GM19438 (cell line): ENCODE measurements around the gene OCA2.

Experiments
- ATAC-seq: cut with Tn5 transposase; IDR thresholded peaks from one replicate; pipeline ENCODE4 v1.9.1; 2021; ENCODE audit warnings: low read depth; ENCODE audit not compliant: unreplicated experiment

The OCA2 gene

DNA sequence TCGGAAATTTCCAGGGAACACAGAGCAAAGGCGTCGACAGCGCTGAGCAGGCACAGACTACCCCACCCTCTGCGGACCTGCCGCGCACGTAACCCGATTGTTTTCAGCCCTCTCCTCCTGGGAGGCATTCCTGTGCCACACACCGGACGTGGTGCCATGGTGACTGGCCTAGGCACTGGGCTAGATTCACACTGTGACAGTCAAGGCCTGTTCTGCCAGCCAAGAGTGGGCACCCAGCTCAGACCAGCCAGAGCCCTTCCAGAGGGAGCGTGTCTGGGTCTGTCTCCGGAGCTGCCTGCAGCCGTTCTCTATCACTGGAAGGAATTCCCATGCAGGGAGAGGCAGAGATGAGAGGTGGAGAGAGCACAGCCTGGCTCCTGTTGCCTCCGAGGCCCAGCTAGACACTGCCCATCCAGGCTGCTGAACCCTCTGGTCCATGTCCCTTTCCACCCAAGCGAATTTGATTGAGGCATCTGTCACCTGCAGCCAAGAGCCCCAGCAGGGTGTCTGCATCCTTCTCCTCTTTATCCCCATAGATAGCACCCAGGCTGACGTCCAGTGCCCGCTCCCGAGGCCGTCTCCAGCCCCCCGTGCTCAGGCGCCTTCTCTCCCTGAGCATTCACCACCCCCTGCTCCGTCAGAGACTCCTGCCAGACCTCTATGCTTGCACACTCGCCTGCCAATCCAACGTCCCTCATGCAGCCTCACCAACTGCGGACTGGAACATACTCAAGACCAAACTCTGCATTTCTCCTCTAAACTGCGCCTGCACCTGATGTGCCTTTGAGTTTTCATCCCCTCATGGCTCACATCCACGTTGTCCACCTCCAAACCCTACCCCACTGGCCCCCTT lies 267.5 kb downstream of the OCA2 start:
- no peak for ATAC-seq

DNA sequence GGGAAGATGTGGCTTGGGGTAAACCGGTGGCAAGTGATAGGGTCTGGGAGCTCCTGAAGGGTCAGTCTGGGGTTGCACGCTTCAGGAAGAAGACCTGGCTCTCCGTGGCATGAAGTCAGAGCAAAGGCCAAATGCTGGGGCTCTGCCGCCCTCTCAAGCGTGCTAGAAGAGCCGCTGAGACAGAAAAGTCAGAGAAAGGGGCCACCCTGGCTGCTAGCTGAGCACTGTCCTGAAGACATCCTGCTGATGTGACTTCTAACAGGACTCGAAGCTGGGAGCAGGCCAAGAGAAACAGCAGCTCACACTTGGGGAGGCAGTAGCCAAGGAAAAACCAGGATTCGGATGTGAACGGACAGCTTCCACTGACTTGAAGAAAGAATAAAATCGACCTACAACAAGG lies 270.4 kb downstream of the OCA2 start:
- no peak for ATAC-seq

DNA sequence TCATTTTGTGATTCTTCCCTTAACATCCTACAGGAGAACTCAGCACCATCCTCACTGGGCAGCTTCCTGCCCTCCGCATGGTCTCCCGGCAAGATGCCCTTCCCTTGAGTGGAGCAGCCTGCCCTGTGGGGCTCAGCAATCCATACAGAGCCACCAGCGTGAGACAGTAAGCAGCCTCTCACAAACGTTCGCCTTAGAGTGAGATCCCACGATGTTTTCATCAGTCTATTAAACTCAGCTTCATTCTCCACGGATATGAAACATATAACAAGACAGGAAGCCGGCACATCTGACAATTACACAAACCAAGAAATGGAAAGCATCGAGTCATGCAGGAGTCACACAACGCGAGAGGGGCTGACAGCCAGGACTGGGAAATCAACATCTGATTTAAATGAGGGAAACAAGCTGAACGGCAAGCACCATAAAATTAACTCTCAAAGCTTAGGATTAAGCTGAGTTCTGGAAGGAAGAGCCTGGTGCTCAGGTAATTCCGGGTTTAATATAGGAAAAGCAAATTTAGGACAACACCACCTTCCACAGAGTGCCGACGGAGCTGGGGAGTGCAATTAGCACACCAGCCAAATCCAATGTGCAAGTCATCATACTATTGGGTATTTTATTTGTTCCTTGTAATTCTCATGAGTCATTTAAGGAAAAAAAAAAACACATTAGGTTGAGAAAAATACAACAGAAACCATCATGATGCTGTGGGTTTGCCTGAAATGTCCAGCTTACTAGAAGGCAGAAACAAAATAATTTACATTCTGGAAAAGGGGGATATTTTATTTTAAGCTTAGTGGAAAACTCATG lies 272.0 kb downstream of the OCA2 start:
- no peak for ATAC-seq

DNA sequence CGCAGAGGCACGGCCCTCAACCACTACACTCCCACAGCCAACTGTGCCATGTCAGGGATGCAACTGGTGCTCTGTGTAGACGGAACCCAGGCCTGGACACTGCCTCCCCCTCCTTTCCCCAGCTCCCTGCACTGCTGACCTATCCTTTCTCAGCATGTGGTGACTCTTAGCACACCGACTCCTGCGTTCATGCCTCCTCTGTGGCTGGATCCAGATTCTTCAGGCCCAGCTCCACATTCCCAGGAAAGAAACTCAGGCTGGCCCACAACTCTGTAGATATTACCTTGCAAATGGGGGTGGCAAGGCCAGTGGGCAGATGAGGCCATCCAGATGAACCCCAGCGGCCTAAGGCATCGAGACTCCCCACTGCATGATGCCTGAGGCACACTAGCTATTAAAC lies 272.7 kb downstream of the OCA2 start:
- no peak for ATAC-seq

DNA sequence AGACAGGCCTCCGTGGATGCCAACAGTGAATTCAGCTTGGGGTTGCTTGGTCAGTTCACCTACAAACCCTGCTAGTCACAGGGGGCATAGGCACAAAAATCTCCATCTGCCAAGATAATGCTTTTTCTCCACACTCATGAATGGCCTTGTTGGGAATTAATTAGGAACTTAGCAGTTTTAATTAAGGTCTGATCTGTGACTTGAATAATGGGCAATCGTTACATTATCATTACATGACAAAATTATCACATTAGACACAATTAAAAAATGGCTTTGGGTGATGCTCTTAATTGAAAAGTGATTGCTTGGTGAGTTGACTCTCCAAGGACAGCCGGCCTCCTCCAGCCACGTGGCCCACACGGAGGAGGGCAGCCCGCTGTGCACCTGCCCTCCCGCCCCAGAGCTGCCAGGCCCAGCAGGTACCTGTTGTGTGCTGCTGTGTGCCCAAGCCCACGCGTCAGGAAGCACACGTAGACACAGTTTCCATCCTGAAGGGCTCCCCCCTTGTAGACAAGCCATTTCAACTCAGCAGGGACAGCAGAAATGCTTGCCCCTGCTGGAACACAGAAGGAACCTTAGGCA lies 274.2 kb downstream of the OCA2 start:
- ATAC-seq, result no peak

DNA sequence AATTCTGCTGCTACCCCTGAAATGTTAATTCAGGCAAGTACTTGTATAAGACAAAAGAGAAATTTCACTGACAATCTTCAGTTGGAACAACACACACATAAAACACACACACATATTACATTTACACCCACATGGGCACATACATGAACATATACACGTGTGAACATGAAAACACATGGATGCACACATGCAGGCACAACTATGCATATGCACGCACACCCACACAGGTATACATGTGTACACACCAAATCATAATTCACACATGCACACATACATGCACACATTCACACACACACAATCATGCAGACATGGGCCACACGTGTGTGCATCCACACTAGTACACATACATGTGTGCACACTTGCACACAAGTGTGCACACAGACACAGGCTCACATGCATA lies 277.8 kb downstream of the OCA2 start:
- ATAC-seq, result no peak

DNA sequence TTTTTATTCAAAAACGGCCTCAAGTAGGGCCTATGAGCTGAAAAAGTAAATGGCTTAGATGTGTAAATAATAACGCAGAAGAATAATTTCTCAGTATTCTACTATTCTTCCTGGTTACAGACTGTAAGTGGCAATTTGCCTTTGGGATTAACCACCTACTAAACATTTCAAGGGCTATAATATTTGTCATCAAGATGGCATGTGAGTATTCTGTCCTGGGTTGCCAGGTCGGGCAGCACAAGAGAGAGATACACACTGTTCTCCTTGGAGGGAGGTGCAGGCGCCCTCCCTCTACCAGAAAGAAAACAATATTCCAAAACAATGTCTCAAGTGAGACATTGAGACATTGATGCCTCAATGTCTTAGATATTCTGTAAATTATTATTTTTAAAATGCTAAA lies 278.4 kb downstream of the OCA2 start:
- no peak for ATAC-seq

DNA sequence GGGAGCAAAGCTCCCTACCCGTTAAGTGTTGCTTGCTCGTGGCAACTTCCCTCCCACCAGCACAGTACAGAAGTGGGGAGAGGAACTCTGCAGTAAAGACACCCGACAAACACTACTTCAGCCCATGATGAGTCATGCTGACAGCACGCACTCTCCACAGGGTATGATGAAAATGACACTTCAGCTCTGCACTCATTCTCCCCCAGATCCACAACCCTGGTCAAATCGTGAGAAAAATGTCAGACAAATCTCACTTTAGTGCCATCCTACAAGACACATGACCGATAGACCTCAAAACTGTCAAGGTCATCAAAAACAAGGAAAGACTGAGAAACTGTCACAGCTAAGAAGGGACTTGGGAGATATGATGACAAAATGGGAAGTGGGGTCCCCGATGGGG lies 278.9 kb downstream of the OCA2 start:
- ATAC-seq, result no peak

DNA sequence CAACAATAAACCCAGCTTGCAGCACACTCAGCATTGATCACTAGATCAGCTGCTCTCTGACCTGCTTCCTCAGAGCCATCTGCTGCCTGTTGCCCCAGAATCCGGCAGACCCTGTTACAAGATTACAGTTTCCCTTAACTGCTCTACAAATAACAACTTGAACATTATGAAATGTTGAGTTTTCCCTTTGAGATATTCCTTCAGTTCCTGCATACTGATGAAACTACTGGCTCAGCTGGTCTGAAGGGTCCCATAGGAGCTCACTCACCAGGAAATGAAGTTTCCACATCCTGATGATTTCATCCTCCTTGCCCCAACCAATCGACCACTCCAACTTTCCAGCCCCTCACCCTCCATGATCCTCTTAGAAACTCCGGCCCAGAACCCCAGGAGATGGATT lies 281.9 kb downstream of the OCA2 start:
- ATAC-seq, result no peak

DNA sequence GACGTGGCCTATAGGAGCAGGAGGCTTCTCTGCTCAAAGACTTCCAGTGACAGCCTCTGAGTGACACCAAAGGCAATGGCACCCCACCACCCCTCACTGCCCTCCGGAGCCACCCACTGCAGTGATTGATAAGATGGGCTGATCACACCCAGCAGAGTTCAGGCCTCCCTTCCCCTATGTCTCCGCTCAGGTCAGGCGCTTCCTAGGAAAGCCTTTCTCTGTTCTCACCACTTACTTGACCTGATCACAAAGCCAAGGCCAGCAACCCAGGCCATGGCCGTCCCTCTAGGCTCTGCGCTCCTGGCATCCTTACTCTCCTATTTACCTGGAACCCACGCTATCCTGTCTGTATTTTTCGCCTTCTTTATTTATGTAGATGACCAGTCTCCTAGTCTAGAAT lies 282.3 kb downstream of the OCA2 start:
- ATAC-seq, result no peak

DNA sequence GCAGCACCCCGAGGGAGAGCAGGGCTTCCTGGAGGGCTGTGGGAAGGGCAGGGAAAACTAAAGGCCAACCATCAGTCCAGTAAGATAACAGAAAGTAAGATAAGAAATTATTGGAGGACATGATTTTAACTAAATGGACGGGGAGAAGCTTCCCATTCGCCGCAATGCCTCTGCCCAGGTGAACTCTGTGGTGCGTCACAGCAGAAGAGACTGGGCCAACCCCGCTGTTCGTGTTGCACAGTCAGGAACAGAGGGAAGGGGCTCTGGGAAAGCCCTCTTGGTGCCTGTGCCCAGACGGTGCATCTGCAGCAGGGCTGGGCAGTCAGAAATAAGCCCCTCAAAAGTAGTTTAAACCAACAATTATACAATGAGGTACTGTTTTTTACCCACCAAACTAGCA lies 284.1 kb downstream of the OCA2 start:
- no peak for ATAC-seq

DNA sequence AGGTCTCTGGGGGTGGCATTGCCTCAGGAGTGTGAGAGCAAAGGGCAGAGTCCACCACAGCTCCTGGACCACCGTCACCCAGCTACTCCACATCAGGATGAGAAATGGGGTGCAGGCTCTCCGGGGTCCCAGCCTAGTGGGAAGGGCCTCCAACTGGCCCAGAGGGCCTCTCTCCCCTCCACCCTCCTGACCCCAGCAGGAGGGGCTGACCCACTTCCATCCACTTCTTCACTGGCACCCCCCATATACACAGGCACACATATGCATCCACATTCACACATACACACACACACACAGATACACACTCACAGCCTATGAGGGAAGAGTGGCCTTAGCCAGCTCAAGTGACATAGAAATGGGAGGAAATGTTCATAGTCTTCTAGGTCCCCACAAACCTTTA lies 286.0 kb downstream of the OCA2 start:
- no peak for ATAC-seq

DNA sequence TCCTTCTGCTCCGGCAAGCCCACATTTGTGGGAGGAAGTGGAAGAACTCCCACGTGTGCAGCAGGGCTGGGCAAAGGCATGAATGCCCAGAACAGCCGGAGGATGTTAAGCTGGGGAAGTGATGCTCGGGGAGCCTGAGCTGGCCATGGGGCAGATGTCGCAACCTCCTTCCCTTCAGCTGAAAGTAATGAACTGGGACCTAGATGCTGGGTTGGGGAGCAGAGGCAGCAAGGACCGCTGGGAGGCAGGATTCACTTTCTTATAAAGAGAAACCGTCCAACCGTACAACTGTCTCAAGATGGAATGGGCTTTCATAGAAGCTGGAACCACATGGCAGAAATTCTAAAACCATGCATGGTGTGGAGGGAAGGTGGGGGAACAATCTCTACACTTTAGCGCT lies 290.9 kb downstream of the OCA2 start:
- no peak for ATAC-seq

DNA sequence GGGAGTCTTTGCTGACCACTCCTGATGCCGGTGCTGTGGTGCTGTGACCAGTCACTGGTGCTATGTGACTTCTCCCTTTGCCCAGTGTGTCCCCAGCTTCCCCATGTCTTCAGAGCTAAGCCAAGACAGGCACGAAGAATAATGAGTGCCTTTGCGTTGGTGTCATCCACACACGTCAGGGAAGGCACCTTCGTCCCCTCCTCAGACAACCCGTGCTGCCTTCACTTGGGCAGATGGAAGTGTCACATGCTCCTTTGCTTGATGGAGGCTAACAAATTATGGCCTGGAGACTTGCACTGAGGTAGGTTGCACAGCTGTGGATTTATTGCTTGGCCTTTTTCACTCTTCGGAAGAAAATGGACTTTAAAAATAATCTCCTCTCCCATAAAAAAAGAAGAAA lies 291.8 kb downstream of the OCA2 start:
- no peak for ATAC-seq

DNA sequence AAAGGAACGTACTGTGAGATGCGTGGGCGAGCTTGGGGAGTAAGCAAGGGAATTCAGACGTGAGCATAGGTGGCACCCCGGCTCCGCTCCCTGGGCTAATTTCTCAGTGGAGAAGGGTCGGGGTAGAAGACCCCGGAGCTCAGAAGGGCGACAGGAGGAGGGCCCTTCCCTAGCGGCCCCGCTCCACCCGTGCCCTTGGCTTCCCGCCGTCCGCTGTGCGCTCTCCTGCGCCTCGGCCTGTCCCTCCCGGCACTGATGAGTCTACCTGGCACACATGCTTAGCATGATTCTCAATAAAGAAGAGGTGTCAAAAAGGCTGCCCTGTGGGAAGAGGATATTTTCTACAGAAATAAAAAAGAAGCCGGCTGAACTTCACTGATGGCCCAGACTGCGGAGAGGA lies 292.7 kb downstream of the OCA2 start:
- ATAC-seq, result no peak

DNA sequence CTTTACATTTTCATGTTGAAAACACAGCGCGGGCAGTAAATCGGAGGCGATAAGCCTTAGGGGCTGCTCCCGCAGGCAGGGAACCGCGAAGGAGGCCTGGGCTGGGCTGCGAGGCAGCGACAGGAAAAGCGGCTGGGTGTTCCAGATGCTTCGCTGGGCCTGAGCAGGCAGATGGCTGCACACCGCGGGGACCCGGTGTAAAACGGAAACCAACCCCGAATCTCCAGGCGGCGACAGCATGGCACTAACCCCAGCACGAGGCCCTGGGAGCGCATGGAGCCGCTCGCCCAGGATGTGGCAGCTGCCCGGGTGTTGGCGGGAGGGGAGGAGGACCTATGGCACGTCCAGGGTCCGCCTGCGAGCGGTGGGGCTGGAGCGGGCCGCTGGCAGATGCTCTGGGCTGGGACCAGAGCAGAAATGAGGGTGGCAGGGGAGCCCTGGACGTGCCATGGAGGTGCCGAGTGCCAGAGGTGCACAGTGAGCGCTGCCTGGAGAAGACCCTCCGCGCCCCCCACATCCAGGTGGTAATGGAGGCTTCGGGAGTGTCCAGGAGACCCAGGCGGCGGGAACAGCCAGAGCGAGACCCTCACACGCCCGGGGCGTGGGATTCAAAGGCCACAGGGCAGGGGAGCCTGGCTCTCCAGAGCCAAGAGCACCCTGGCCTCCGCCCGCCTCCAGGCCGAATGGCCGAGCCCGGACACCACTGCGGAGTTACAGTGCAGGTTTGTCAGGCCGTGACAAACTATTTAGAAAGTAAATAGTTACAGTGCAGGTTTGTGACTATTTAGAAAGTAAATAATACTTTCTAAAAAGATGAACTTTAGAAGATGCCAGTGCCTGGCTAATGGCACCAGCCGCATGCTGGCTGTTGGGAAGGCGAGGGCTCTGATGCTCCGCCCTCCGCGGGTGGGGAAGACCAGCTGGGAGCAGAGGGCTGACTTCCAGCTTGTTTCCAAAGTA lies 293.6 kb downstream of the OCA2 start:
- ATAC-seq, result no peak

DNA sequence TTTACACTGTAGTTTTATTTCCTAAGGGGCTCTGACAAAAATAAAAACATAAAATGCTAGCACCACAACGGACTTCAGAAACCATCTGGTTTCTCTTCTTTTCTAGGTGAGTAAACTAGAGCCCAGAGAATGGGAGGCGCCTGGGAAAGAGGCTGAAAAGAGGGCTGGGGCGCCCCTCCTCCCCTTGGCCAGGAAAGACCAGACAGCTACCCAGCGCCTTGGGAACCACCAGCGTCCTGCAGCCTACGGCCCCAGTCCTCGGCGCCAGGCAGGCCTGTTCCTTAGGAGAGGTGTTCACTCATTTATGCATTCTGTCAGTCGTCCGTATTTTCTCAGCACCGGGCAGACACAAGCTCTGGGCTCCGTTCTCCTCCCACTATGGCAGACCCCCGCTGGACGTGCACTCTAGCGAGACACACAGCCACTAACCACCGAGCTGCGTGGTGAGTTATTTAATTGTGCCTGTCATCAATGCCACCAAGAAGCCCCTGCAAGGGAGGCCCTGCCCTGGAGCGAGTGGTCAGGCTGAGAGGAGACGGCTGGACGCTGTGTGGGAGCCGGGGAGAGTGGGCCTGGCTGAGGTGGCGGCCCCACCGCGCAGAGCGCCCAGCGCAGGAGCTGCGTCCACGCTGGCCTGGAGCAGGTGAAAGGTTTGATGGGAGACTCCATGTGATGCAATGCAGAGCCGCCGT lies 294.4 kb downstream of the OCA2 start:
- ATAC-seq, result no peak

DNA sequence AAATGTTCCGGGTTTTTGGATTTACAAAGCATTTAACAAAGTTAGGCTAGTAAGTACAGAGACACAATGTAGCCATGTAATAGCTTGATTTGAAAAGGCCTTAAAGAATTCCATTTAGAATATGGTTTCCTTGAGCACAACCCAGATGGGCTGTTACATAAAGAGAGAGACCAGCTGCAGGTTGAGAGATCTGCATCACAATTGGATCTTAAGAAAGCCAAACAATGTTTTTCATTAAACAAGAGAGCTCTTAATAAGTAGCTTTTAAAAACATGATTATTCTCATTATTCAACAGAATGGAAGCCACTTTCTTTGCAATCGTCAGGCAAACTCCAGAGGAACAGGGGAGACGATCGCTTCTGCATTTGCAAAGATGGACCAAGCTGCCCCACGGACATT lies 300.3 kb downstream of the OCA2 start:
- no peak for ATAC-seq

DNA sequence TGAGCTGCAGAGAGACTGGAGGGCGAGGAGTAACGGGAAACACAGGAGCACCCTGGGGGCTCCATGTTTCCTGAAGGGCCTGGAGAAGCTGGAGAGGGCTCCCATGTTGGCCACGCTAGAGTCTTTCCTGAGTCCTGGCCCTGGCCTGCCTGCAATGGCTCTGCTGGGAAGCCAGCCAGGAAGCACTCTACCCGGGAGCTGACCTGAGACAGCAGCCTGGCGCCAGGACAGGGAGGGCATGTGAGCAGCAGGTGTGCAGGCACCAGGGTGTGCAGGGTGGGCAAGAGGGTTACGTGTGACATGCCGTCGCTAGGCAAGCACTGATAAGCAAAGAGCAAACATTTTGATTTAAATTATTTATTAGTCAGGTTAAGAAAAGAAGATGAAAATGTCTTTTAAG lies 301.4 kb downstream of the OCA2 start:
- ATAC-seq, result no peak
